ENCODE data around the gene COL6A3. TPM values are rescaled to one million over a fixed set of nuclear protein-coding genes. Genes with fewer than 3 reads are reported as not detected.

COL6A3 gene
- polyA plus RNA-seq, 1 donor (not counting 4 experiments of a cell fraction or from before 2014, with no cell fraction given) = not detected

GRCh38 chr2:237301595-237301994, 112.4 kb downstream of the COL6A3 start:
- Histone ChIP-seq H3K4me1 (ENCODE audit: control insufficient read depth, extremely low read depth, insufficient read depth, low read length) (peaks cover 53% of the 10 kb centered on the region), H3K36me3 (ENCODE audit: control insufficient read depth in 2 of 2, extremely low read depth in 1 of 2, insufficient read depth in 2 of 2, low read length in 2 of 2) (no peaks in the 10 kb centered on the region), H3K9me1 (ENCODE audit: control insufficient read depth, extremely low read depth, insufficient read depth, low read length) (no peaks in the 10 kb centered on the region), H3K4me3 (ENCODE audit: control insufficient read depth in 2 of 3, extremely low read depth in 1 of 3, insufficient read depth in 2 of 3, low read depth in 1 of 3, low read length in 3 of 3) (no peak overlapping the region), H3K9ac (ENCODE audit: control insufficient read depth, extremely low read depth, insufficient read depth, low read length) (no peak overlapping the region), H3K9me3 (ENCODE audit: control insufficient read depth, low read depth, low read length) (no peaks in the 10 kb centered on the region), H3K4me2 (ENCODE audit: control insufficient read depth, extremely low read depth, insufficient read depth, low read depth, low read length) (no peak overlapping the region), H3K27ac (ENCODE audit: control insufficient read depth, insufficient read depth, low read length) (no peak overlapping the region), H4K20me1 (ENCODE audit: control insufficient read depth, extremely low read depth, insufficient read depth, low read length) (no peaks in the 10 kb centered on the region), H3K79me2 (ENCODE audit: control insufficient read depth, insufficient read depth, low read length) (no peaks in the 10 kb centered on the region), H2AFZ (ENCODE audit: control insufficient read depth, low read length) (no peak overlapping the region), H3K27me3 (ENCODE audit: control insufficient read depth, extremely low read depth, insufficient read depth, low read length) (no peaks in the 10 kb centered on the region)
- DNase-seq (ENCODE audit: low read depth, low spot score) = no peak
- TF ChIP-seq EZH2 (IDR thresholded peaks at IDR 0.05; ENCODE audit: low read length) (no peak), CTCF (optimal IDR thresholded peaks at IDR 0.05 in 1 of 3, IDR thresholded peaks at IDR 0.05 in 1 of 3, conservative IDR thresholded peaks at IDR 0.05 in 1 of 3; ENCODE audit: extremely low read depth in 1 of 3, insufficient read depth in 2 of 3, low read length in 3 of 3) (no peak)
- no peak for FAIRE-seq
- dilution Hi-C loops (cut with MboI; ENCODE audit: extremely low pct_ligation_motif_present, low sequenced_read_pairs) = no loop called here

DNA sequence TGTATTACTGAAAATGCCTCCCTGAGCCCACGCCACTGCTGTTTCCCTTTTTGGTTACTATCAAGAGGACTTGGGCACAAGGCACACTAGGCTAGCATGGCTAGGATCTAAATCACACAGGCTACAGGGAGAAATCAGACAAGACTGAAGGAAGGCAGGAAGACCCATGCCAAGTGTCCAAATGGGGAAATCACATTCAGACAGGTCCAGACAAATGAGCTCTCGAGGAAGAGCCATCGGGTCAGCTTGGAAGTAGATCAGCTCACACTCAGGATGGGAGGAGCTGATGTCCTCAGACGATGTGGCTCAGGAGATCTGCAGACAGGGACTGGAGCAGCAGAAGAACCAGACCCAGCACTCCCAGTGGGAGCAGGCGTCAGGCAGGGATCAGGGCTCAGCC, 113.2 kb downstream of the COL6A3 start:
- Histone ChIP-seq H3K9me3 (ENCODE audit: control insufficient read depth, low read depth, low read length) (no peaks in the 10 kb centered on the region), H3K27me3 (ENCODE audit: control insufficient read depth, extremely low read depth, insufficient read depth, low read length) (no peaks in the 10 kb centered on the region), H4K20me1 (ENCODE audit: control insufficient read depth, extremely low read depth, insufficient read depth, low read length) (no peaks in the 10 kb centered on the region), H3K4me2 (ENCODE audit: control insufficient read depth, extremely low read depth, insufficient read depth, low read depth, low read length) (no peak overlapping the region), H3K4me3 (ENCODE audit: control insufficient read depth in 2 of 3, extremely low read depth in 1 of 3, insufficient read depth in 2 of 3, low read depth in 1 of 3, low read length in 3 of 3) (no peak overlapping the region), H3K27ac (ENCODE audit: control insufficient read depth, insufficient read depth, low read length) (no peak overlapping the region), H3K79me2 (ENCODE audit: control insufficient read depth, insufficient read depth, low read length) (no peaks in the 10 kb centered on the region), H3K9me1 (ENCODE audit: control insufficient read depth, extremely low read depth, insufficient read depth, low read length) (no peaks in the 10 kb centered on the region), H3K36me3 (ENCODE audit: control insufficient read depth in 2 of 2, extremely low read depth in 1 of 2, insufficient read depth in 2 of 2, low read length in 2 of 2) (no peaks in the 10 kb centered on the region), H2AFZ (ENCODE audit: control insufficient read depth, low read length) (no peak overlapping the region), H3K4me1 (ENCODE audit: control insufficient read depth, extremely low read depth, insufficient read depth, low read length) (peaks cover 50% of the 10 kb centered on the region), H3K9ac (ENCODE audit: control insufficient read depth, extremely low read depth, insufficient read depth, low read length) (no peak overlapping the region)
- TF ChIP-seq EZH2 (IDR thresholded peaks at IDR 0.05; ENCODE audit: low read length) (no peak), CTCF (optimal IDR thresholded peaks at IDR 0.05 in 1 of 3, IDR thresholded peaks at IDR 0.05 in 1 of 3, conservative IDR thresholded peaks at IDR 0.05 in 1 of 3; ENCODE audit: extremely low read depth in 1 of 3, insufficient read depth in 2 of 3, low read length in 3 of 3) (no peak)
- DNase-seq (ENCODE audit: low read depth, low spot score) (no peak), FAIRE-seq (peak; percentile 17)
- dilution Hi-C loops (cut with MboI; ENCODE audit: extremely low pct_ligation_motif_present, low sequenced_read_pairs) = no loop called here
